HG03045 (cell line): ENCODE data around the gene NRXN3.

Experiments used
- ATAC-seq: cut with Tn5 transposase; IDR thresholded peaks from one replicate; pipeline ENCODE4 v1.9.1; 2021; ENCODE audit warnings: mild to moderate bottlenecking, moderate library complexity; ENCODE audit not compliant: unreplicated experiment

Gene NRXN3

GRCh38 chr14:79896009-79896408 is 1725.8 kb downstream of the NRXN3 start:
- no peak for ATAC-seq

GRCh38 chr14:79899610-79900009 is 1729.4 kb downstream of the NRXN3 start:
- ATAC-seq, result no peak

DNA sequence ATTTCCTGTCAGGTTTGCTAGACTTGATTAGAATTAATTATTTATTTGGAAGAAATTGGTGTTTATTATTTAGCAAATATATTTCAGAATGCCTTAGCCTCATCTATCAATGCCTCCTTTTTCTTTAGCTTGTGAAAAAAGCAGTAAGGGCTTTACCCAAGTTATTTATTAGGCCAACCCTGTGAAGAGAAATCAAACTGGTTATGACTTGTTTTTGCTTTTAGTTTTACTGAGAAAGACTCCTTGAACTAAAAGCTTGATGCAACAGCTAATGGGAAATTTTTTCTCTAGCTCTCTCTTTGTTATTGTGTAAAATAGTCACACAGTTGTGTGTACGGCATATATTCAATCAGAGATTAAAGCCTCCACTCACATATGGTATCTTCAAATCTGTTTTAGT is 1734.3 kb downstream of the NRXN3 start:
- ATAC-seq, result no peak

GRCh38 chr14:79906994-79907393 is 1736.8 kb downstream of the NRXN3 start:
- ATAC-seq, result no peak

DNA sequence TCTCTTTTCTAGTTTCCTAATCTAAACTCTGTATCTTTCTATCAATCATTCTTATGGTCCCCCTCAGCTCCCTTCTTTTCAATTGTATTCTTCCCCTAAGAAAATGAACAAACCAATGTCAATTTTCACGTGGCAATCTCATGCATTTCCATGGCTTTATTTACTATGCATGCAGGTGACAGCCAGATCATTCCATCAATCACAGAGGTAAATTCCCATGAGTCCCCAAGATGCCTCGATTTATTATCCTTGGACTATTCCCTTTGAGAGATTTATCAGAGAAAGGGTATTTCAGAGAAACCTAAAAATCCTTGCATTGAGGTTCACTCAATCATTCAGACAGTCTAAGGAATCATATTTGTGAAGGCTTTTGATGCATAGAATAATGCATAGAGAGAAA is 1739.9 kb downstream of the NRXN3 start:
- no peak for ATAC-seq

DNA sequence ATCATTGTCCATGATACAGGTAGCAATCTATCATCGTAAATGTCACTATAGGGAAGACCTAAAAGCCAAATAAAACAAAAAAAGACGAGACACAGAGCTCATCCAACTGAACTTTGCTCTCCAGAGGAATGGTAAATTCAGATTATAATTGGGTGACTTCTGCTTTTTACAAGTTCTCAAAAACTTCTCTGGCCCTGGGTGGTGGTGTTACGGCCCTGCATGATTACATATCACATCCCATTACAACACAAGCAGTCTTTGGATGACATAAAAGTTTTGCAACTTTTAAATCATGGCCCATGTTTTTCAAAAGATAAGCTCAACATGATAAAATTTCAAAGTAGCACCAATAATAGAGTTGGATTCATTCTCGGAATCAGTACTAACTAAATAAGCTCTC is 1741.6 kb downstream of the NRXN3 start:
- ATAC-seq, result no peak

DNA sequence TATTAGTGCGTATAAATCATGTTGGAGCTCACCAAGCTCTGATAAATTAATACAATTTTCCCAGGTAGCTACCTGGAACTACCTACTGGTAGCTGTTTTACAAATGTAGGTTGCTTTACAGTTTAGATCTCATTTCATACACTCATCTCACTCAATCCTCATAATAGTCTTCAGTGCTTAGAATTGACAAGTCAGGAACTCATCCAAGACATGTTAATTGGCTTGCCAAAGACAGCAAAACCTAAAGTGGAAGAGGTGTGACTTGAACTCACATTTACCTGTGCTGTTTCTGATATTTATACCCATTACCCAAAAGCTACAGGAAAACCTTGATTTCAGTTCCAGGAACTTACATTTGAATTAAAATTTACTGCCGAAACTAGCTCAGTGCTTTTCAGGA is 1744.4 kb downstream of the NRXN3 start:
- no peak for ATAC-seq

DNA sequence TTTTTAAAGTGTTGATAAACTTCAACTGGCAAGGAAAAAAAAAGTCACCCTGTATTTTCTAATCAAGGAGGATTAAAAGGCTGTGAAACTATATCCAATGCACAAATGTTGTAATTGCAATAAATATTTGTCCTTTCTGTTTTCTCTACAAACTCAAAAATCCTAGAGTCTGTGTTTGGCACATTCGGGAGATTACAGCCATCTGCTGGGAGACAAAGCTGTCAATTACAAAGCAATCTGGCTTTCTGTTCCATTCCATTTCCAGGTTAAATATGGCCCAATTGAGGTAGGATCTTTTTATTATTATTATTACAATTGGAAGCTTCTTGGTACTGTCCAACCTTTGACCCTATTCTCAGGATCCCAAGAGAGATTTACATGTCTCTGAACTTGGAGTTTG is 1745.2 kb downstream of the NRXN3 start:
- no peak for ATAC-seq

DNA sequence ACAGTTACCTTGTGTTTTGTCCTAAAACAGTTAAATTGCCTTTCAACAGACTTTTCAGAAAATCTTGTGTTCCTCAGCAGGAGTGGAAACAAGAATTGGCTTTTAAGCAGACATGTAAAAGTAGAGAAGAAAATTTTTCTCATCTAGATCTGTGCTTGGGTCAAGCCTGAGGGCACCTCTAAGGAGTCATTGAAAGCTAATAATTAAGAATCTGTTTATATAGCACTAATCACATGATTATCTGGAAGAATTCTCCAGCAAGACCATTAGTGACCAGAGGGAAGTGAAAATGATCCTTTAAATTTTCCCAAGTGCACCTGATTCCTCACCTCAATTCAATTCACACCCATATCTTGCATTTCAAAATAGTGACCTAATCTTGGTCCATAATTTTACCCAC is 1746.1 kb downstream of the NRXN3 start:
- no peak for ATAC-seq

DNA sequence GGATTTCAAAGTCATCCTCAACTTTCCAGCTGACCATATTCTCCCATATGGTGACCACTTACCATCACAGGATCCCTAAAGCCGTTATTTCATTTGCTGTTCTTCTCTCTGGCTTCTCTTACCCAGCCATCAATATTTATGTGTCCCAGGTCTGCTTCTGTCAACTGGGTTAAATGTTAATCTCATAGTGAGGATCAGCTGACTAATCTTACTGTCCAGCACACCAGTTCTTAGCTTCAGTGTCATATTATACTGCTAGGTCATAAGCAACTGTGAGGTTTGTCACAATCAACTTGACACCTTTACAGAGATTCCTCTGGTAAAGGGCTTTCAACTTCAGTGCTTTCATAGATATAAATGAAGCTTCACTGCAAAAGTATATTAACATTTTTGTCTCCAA is 1746.7 kb downstream of the NRXN3 start:
- ATAC-seq, result no peak
